SH-SY5Y (cell line): ENCODE measurements around the gene HTT.

Experiments used
- GATA2 ChIP-seq: IDR thresholded peaks from 2 replicates; pipeline ENCODE4 v1.6.1; 2011; ENCODE audit warnings: mild to moderate bottlenecking, low read depth, low read length
- GATA3 ChIP-seq: IDR thresholded peaks from 2 replicates; pipeline ENCODE4 v1.6.1; 2011; ENCODE audit warnings: low read depth, mild to moderate bottlenecking, low read length, moderate library complexity

GRCh38 chr4:3250956-3251690, 176.6 kb downstream of the HTT start:
- no peak for TF ChIP-seq GATA2
- no peak for TF ChIP-seq GATA3
